ENCODE results near the gene KLHL40. TPM values are rescaled to one million over a fixed set of nuclear protein-coding genes. Genes with fewer than 3 reads are reported as not detected.

Gene KLHL40
- total and polyA plus RNA-seq, 2 donors (not counting 1 experiment from before 2014, with no cell fraction given), result not detected

DNA sequence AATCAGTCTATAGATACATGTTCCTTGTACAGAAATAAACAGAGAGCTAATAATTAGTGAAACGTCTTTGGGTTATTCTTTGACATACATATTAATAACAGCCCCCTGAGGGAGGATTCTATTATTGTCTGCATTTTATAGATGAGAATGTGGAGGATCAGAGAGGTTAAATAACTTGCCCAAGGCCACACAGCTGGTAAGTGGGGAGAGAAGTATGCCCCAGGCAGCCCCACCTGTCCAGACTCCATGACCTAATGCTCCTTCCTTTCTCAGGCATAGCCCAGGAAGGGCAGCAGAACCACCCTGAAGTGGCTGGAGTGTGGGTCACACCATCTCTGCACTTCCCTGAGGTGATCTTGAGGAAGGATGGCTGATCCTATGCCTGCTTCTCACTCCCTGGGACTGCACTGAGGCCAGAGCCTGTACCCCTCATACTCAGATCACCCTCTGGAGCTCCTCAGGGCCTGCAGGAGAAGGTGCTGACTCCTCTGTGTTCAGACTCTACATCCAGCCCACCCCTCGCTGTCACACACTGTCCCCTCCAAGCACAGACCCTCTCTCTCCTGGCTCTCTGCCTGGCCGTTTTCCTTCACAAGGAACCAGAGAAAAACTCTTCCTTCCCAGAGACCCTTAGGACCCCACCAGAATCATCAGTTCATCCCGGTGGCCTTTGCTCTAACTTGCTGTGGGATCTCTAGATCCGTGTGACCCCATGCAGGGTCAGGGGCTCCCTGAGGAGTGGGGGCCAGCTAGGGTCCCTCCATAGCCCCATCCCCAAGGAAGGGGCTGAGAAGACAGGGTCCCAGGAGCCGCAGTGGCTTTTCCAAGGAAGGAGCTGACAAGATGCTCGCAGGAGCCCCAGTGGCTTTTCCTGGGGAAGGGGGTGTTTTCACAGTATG is 21.6 kb downstream of the KLHL40 start:
- no peak overlapping the region for H3K4me3 ChIP-seq (replicated peaks in 1 of 4; ENCODE audit: control extremely low read depth in 1 of 4, insufficient read depth in 1 of 4, low read depth in 3 of 4, low read length in 4 of 4)
- no peaks in the 10 kb centered on the region for H3K79me2 ChIP-seq (ENCODE audit: control insufficient read depth, insufficient read depth, low read length)
- no peak overlapping the region for H3K4me2 ChIP-seq (ENCODE audit: extremely low read depth, insufficient read depth, low read length)
- TF ChIP-seq, protein P1, sequence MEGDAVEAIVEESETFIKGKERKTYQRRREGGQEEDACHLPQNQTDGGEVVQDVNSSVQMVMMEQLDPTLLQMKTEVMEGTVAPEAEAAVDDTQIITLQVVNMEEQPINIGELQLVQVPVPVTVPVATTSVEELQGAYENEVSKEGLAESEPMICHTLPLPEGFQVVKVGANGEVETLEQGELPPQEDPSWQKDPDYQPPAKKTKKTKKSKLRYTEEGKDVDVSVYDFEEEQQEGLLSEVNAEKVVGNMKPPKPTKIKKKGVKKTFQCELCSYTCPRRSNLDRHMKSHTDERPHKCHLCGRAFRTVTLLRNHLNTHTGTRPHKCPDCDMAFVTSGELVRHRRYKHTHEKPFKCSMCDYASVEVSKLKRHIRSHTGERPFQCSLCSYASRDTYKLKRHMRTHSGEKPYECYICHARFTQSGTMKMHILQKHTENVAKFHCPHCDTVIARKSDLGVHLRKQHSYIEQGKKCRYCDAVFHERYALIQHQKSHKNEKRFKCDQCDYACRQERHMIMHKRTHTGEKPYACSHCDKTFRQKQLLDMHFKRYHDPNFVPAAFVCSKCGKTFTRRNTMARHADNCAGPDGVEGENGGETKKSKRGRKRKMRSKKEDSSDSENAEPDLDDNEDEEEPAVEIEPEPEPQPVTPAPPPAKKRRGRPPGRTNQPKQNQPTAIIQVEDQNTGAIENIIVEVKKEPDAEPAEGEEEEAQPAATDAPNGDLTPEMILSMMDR (conservative IDR thresholded peaks at IDR 0.05 in 1 of 2, IDR thresholded peaks at IDR 0.05 in 1 of 2; ENCODE audit: low read depth in 1 of 2, low read length in 2 of 2), result no peak
- no peak for TF ChIP-seq EZH2 (IDR thresholded peaks at IDR 0.05; ENCODE audit: low read length, missing control alignments)
- no peak overlapping the region for H2AFZ ChIP-seq (ENCODE audit: low read length)
- no peaks in the 10 kb centered on the region for H4K20me1 ChIP-seq (ENCODE audit: control insufficient read depth, extremely low read depth, insufficient read depth, low read length)
- peaks cover 3% of the 10 kb centered on the region for H3K27me3 ChIP-seq (ENCODE audit: control insufficient read depth, insufficient read depth, low read length)
- no peaks in the 10 kb centered on the region for H3K36me3 ChIP-seq (ENCODE audit: control insufficient read depth, insufficient read depth, low read length)
- no peak for DNase-seq (ENCODE audit: low read depth in 2 of 2)
- no peak overlapping the region for H3K9ac ChIP-seq (ENCODE audit: insufficient read depth, low read length)
- no peak overlapping the region for H3K27ac ChIP-seq (ENCODE audit: insufficient read depth, low read length)
- H3K4me1 ChIP-seq (ENCODE audit: control insufficient read depth, extremely low read depth, insufficient read depth, low read length), result no peaks in the 10 kb centered on the region
- H3K9me3 ChIP-seq (ENCODE audit: control insufficient read depth, insufficient read depth, low read depth, low read length), result no peaks in the 10 kb centered on the region

DNA sequence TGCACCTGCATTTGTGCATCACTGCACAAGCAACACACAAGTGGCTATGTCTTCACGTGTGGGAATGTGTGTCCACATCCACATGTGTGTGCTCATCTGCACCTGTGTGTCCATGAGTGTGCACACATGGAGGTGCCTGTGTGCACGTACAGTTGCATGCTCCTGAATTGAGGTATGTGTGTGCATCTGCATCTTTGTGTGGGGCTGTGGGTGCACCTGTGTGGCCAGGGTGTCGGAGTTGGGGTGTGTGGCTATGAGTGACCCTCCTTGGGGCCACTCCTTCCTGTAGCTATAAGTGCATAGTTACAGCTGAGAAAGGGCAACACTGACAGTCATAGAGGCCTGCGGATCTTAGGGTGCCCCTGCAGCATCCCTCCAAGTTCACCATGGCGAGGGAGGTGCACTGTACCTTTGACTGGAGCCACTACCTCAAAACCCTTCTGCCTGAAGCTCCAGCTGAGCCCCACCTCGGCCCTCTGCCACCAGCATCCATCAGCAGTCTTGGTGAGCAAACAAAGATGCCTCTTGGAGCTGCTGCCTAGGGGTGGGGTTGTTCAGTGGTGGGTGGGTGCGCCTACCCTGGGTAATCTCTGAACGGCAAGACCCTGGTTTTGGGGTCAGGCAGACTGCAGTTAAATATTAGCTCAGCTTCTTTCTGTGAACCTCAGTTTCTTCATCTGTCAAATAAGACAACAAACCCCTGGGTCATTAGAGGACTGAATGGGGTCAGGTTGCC is 22.5 kb downstream of the KLHL40 start:
- H3K36me3 ChIP-seq (ENCODE audit: control insufficient read depth, insufficient read depth, low read length), result no peaks in the 10 kb centered on the region
- no peak overlapping the region for H3K27ac ChIP-seq (ENCODE audit: insufficient read depth, low read length)
- H3K4me3 ChIP-seq (replicated peaks in 1 of 4; ENCODE audit: control extremely low read depth in 1 of 4, insufficient read depth in 1 of 4, low read depth in 3 of 4, low read length in 4 of 4), result no peak overlapping the region
- DNase-seq (ENCODE audit: low read depth in 2 of 2), result no peak
- no peaks in the 10 kb centered on the region for H4K20me1 ChIP-seq (ENCODE audit: control insufficient read depth, extremely low read depth, insufficient read depth, low read length)
- H3K4me2 ChIP-seq (ENCODE audit: extremely low read depth, insufficient read depth, low read length), result no peak overlapping the region
- no peak for TF ChIP-seq EZH2 (IDR thresholded peaks at IDR 0.05; ENCODE audit: low read length, missing control alignments)
- TF ChIP-seq, protein P1 (conservative IDR thresholded peaks at IDR 0.05 in 1 of 2, IDR thresholded peaks at IDR 0.05 in 1 of 2; ENCODE audit: low read depth in 1 of 2, low read length in 2 of 2), result no peak
- no peak overlapping the region for H3K9ac ChIP-seq (ENCODE audit: insufficient read depth, low read length)
- H2AFZ ChIP-seq (ENCODE audit: low read length), result no peak overlapping the region
- H3K4me1 ChIP-seq (ENCODE audit: control insufficient read depth, extremely low read depth, insufficient read depth, low read length), result no peaks in the 10 kb centered on the region
- H3K9me3 ChIP-seq (ENCODE audit: control insufficient read depth, insufficient read depth, low read depth, low read length), result no peaks in the 10 kb centered on the region
- H3K79me2 ChIP-seq (ENCODE audit: control insufficient read depth, insufficient read depth, low read length), result no peaks in the 10 kb centered on the region
- H3K27me3 ChIP-seq (ENCODE audit: control insufficient read depth, insufficient read depth, low read length), result peaks cover 3% of the 10 kb centered on the region

DNA sequence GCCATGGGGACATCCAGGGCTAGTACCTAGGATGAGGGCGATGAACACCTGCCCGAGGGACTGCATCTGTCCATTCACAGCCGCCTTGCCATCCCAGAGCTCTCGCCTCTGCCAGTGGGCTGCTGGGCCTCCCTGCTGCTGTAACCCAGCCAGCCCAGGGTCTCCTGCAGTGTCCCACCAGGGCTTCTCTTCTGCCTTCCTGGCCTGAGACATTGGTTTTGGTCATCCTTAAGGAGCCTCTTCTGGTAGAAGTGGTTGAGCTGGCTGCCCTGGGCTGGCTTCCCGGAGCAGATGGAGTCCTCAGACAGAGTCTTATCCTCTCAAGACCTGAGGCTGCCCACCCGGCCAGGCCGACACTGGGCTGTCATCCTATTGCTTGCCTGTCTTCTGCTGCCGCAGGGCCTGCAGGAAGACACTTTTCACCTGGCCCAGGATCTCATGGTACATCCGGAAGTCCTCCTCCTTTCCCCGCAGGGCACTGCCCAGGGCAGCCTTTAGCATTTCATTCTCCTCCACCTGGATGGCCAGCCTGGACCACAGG is 23.3 kb downstream of the KLHL40 start:
- H4K20me1 ChIP-seq (ENCODE audit: control insufficient read depth, extremely low read depth, insufficient read depth, low read length), result no peaks in the 10 kb centered on the region

More for the DNA sequence above, 23.3 kb downstream of the KLHL40 start:
- peaks cover 7% of the 10 kb centered on the region for H3K27me3 ChIP-seq (ENCODE audit: control insufficient read depth, insufficient read depth, low read length)
- no peaks in the 10 kb centered on the region for H3K9me3 ChIP-seq (ENCODE audit: control insufficient read depth, insufficient read depth, low read depth, low read length)
- no peaks in the 10 kb centered on the region for H3K36me3 ChIP-seq (ENCODE audit: control insufficient read depth, insufficient read depth, low read length)
- no peak for DNase-seq (ENCODE audit: low read depth in 2 of 2)
- H3K4me3 ChIP-seq (replicated peaks in 1 of 4; ENCODE audit: control extremely low read depth in 1 of 4, insufficient read depth in 1 of 4, low read depth in 3 of 4, low read length in 4 of 4), result no peak overlapping the region
- TF ChIP-seq, protein P1 (conservative IDR thresholded peaks at IDR 0.05 in 1 of 2, IDR thresholded peaks at IDR 0.05 in 1 of 2; ENCODE audit: low read depth in 1 of 2, low read length in 2 of 2), result no peak
- no peak for TF ChIP-seq EZH2 (IDR thresholded peaks at IDR 0.05; ENCODE audit: low read length, missing control alignments)
- no peaks in the 10 kb centered on the region for H3K4me1 ChIP-seq (ENCODE audit: control insufficient read depth, extremely low read depth, insufficient read depth, low read length)
- no peak overlapping the region for H3K27ac ChIP-seq (ENCODE audit: insufficient read depth, low read length)
- no peak overlapping the region for H3K9ac ChIP-seq (ENCODE audit: insufficient read depth, low read length)
- no peaks in the 10 kb centered on the region for H3K79me2 ChIP-seq (ENCODE audit: control insufficient read depth, insufficient read depth, low read length)
- no peak overlapping the region for H3K4me2 ChIP-seq (ENCODE audit: extremely low read depth, insufficient read depth, low read length)
- H2AFZ ChIP-seq (ENCODE audit: low read length), result no peak overlapping the region

Data from fibroblast of lung (primary cell).